Measurements from ENCODE around the gene SIAH2.

GRCh38 chr3:150742141-150742523, 20.8 kb downstream of the SIAH2 start:
- TF ChIP-seq POLR2A (IDR thresholded peaks at IDR 0.05; ENCODE audit: low read length) = no peak
- TF ChIP-seq GATA1 (IDR thresholded peaks at IDR 0.05; ENCODE audit: low read depth, low read length) = no peak
